Astrocyte (in vitro differentiated cells and primary cell): Measurements from ENCODE around the gene USP22. TPM values are rescaled to one million over a fixed set of nuclear protein-coding genes. Genes with fewer than 3 reads are reported as not detected.

Experiments used
- DNase-seq: peaks from one replicate; pipeline ENCODE4 v3.0.0-alpha.2; 2010; ENCODE audit warnings: low read depth
- FAIRE-seq: peaks from 2 replicates; lab custom pipeline; 2011; peaks lifted over from hg19 to GRCh38; lab: Jason Lieb, UNC
- H2AFZ ChIP-seq: 2 replicates; pipeline ENCODE4 v1.6.0; 2012; ENCODE audit warnings: low read depth, low read length, inconsistent platforms
- H3K27ac ChIP-seq: 2 replicates; pipeline ENCODE4 v1.5.1; 2011; ENCODE audit warnings: low read depth, low read length, inconsistent platforms
- H3K27me3 ChIP-seq: 2 replicates; pipeline ENCODE4 v1.6.0; 2011; ENCODE audit warnings: low read length, inconsistent platforms; ENCODE audit not compliant: insufficient read depth
- H3K36me3 ChIP-seq: 2 replicates; pipeline ENCODE4 v1.5.1; 2011; ENCODE audit warnings: low read length, inconsistent platforms; ENCODE audit not compliant: insufficient read depth
- H3K4me1 ChIP-seq: 2 replicates; pipeline ENCODE4 v1.5.1; 2011; ENCODE audit warnings: low read length, inconsistent platforms; ENCODE audit not compliant: insufficient read depth
- H3K4me2 ChIP-seq: 2 replicates; pipeline ENCODE4 v1.6.0; 2012; ENCODE audit warnings: low read length, inconsistent platforms
- H3K4me3 ChIP-seq: 2 replicates; pipeline ENCODE4 v1.5.1; 2011; ENCODE audit warnings: low read depth, mild to moderate bottlenecking, low read length, inconsistent platforms; ENCODE audit not compliant: insufficient read depth
- H3K79me2 ChIP-seq: 2 replicates; pipeline ENCODE4 v1.6.0; 2012; ENCODE audit warnings: mild to moderate bottlenecking, low read length, inconsistent platforms; ENCODE audit not compliant: insufficient read depth
- H3K9ac ChIP-seq: 2 replicates; pipeline ENCODE4 v1.6.0; 2012; ENCODE audit warnings: mild to moderate bottlenecking, low read length, inconsistent platforms
- H3K9me3 ChIP-seq: 2 replicates; pipeline ENCODE4 v1.5.1; 2012; ENCODE audit warnings: low read depth, mild to moderate bottlenecking, low read length, inconsistent platforms; ENCODE audit not compliant: insufficient read depth
- H4K20me1 ChIP-seq: 2 replicates; pipeline ENCODE4 v1.6.0; 2012; ENCODE audit warnings: low read length, inconsistent platforms; ENCODE audit not compliant: insufficient read depth
- H3K27ac Mint-ChIP-seq: one replicate; pipeline ENCODE4 v1.8.0; 2021; ENCODE audit warnings: mild to moderate bottlenecking, mixed read lengths; ENCODE audit not compliant: unreplicated experiment
- H3K27me3 Mint-ChIP-seq: one replicate; pipeline ENCODE4 v1.8.0; 2021; ENCODE audit warnings: low read depth, mixed read lengths; ENCODE audit not compliant: unreplicated experiment
- H3K36me3 Mint-ChIP-seq: one replicate; pipeline ENCODE4 v1.8.0; 2021; ENCODE audit warnings: low read depth, mixed read lengths; ENCODE audit not compliant: unreplicated experiment
- H3K4me1 Mint-ChIP-seq: one replicate; pipeline ENCODE4 v1.8.0; 2021; ENCODE audit warnings: low read depth, mixed read lengths; ENCODE audit not compliant: unreplicated experiment
- H3K4me3 Mint-ChIP-seq: one replicate; pipeline ENCODE4 v1.8.0; 2021; ENCODE audit warnings: mild to moderate bottlenecking, moderate library complexity, mixed read lengths; ENCODE audit not compliant: unreplicated experiment
- H3K9me3 Mint-ChIP-seq: one replicate; pipeline ENCODE4 v1.8.0; 2021; ENCODE audit warnings: mild to moderate bottlenecking, mixed read lengths; ENCODE audit not compliant: unreplicated experiment
- EZH2 ChIP-seq: IDR thresholded peaks from 2 replicates; pipeline ENCODE4 v1.6.1; 2012; ENCODE audit warnings: mild to moderate bottlenecking, low read length, inconsistent platforms; ENCODE audit not compliant: insufficient read depth
- total RNA-seq: library from RNA; stranded (reverse); gene quantifications from 2 replicates; pipeline ENCODE4 v1.2.1, GENCODE V29; 2021
- TF ChIP-seq, protein P1 (sequence below): IDR thresholded peaks from 2 replicates; pipeline ENCODE4 v1.5.1; 2011; ENCODE audit warnings: low read depth, mild to moderate bottlenecking, inconsistent platforms, low read length, moderate library complexity; ENCODE audit not compliant: insufficient read depth

USP22 gene
- total RNA-seq, 1 donor from 2014 or later = 266 TPM

DNA sequence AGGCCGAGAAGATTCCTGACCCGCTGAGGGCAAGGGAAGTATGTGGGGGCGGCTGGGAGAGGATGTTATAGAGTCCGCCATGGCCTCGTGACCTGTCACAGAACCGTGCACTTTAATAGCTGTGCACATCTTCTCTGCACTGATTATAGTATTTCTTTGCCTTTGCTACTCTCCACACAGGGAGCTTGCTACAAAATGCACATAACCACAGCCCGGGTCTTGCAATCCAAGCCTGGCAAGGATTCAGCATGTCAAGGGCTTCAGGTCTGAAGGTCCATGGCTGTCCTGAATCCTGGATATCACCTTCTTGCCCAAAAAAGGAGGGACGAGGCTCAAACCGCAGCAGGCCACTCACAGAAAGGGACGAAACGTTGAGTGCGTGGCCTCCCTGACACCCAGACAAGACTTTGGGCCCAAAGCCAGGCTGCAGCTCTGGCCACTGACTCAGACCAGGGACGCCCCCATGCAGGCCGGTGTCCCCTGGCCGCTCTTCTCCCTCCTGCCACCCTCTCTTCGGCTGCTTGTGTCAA is 43.7 kb downstream of the USP22 start:
- peaks cover 52% of the 10 kb centered on the region for H3K79me2 ChIP-seq
- Mint-ChIP-seq H3K4me1 (peaks cover 19% of the 10 kb centered on the region), H3K9me3 (no peaks in the 10 kb centered on the region), H3K36me3 (peaks cover 32% of the 10 kb centered on the region), H3K27me3 (no peaks in the 10 kb centered on the region), H3K4me3 (no peak overlapping the region), H3K27ac (peak overlapping the region; percentile 84)
- no peaks in the 10 kb centered on the region for H3K27me3 ChIP-seq
- H3K4me1 ChIP-seq = peaks cover 9% of the 10 kb centered on the region
- H2AFZ ChIP-seq = no peak overlapping the region
- DNase-seq (peak; percentile 20), FAIRE-seq (no peak)
- no peak overlapping the region for H3K4me3 ChIP-seq
- peaks cover 71% of the 10 kb centered on the region for H4K20me1 ChIP-seq
- peaks cover 36% of the 10 kb centered on the region for H3K36me3 ChIP-seq
- TF ChIP-seq, protein P1, sequence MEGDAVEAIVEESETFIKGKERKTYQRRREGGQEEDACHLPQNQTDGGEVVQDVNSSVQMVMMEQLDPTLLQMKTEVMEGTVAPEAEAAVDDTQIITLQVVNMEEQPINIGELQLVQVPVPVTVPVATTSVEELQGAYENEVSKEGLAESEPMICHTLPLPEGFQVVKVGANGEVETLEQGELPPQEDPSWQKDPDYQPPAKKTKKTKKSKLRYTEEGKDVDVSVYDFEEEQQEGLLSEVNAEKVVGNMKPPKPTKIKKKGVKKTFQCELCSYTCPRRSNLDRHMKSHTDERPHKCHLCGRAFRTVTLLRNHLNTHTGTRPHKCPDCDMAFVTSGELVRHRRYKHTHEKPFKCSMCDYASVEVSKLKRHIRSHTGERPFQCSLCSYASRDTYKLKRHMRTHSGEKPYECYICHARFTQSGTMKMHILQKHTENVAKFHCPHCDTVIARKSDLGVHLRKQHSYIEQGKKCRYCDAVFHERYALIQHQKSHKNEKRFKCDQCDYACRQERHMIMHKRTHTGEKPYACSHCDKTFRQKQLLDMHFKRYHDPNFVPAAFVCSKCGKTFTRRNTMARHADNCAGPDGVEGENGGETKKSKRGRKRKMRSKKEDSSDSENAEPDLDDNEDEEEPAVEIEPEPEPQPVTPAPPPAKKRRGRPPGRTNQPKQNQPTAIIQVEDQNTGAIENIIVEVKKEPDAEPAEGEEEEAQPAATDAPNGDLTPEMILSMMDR = no peak
- no peak for TF ChIP-seq EZH2
- no peak overlapping the region for H3K9ac ChIP-seq
- H3K9me3 ChIP-seq = peaks cover under 1% of the 10 kb centered on the region
- H3K27ac ChIP-seq = no peak overlapping the region
- H3K4me2 ChIP-seq = no peak overlapping the region

DNA sequence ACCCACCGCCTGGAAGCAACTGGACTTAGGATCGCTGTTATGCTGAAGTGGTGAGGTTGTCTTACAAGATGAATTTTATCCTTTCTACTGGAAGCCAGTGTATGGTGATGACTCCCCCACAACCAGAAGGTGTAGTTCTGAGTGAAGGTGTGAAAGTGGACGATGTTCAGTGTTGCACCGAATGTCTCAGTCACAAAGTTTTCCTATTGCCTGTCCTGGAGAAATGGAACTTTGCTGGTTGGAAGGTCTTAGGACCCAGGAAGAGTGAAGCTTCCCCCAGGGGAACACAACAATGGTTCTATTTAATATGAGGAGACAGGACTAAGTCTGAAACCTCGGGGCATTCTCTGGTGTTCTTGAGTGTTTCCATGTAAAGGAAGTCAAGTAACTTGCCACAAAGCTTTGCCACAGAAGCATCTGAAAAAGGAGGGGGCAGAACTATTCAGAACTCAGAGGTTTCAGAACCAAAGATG is 44.2 kb downstream of the USP22 start:
- Mint-ChIP-seq H3K36me3 (peaks cover 29% of the 10 kb centered on the region), H3K4me3 (peak overlapping the region; percentile 20), H3K27ac (peak overlapping the region; percentile 84), H3K9me3 (no peaks in the 10 kb centered on the region), H3K27me3 (no peaks in the 10 kb centered on the region), H3K4me1 (peaks cover 19% of the 10 kb centered on the region)
- no peak for TF ChIP-seq EZH2
- TF ChIP-seq, protein P1 = no peak
- Histone ChIP-seq H3K9ac (no peak overlapping the region), H3K36me3 (peaks cover 31% of the 10 kb centered on the region), H3K27ac (no peak overlapping the region), H3K79me2 (peaks cover 47% of the 10 kb centered on the region), H3K4me3 (no peak overlapping the region), H3K9me3 (peaks cover 2% of the 10 kb centered on the region), H3K4me1 (peaks cover 9% of the 10 kb centered on the region), H2AFZ (no peak overlapping the region), H4K20me1 (peaks cover 67% of the 10 kb centered on the region), H3K27me3 (no peaks in the 10 kb centered on the region), H3K4me2 (no peak overlapping the region)
- DNase-seq (no peak), FAIRE-seq (no peak)
